Measurements from ENCODE around the gene SYS1.
A peak's percentile ranks its signal among the peaks of the same experiment; 100 is the strongest.

DNA sequence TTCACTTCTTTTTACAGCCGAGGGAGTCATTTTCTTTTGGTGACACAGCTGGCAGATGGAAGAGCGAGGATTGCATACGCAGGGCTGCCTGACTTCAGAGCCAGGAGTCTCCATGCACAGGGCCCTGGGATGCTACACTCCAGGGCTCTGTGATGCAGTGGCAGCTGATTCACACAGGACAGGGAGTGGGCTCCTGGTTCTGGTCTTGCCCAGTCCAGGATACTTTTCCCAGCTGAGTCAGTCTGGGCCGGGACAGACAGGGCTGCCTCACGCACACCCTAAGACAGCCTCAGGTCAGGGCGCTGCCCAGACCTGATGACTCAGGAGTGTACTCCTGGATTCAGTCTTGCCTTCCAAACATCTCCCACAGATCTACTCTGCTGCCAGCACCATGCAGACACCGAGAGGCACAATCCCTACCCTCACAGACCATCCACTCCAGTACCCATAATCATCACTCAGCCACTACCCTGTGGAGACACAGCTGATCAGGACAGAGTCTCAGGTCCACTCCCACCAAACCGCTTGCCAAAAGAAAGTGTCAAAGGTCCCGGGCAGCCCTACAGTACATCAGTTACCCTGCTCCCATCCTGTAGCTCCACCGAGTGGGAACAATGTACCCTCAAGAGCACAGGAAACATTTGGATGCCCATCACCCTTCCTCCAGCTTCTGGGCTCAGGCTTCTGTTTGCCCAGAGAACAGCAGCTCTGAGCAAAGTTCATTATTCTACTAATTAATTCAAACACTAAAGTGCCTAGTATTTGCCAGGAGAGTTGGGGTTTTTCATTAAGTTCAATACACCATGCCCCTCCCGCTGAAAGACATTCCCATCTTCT is 26.2 kb upstream of the SYS1 start:
- TF ChIP-seq ZBTB33 (IDR thresholded peaks at IDR 0.05; ENCODE audit: extremely low read depth, insufficient replicate concordance, low read length), result no peak
- TF ChIP-seq, protein P1, sequence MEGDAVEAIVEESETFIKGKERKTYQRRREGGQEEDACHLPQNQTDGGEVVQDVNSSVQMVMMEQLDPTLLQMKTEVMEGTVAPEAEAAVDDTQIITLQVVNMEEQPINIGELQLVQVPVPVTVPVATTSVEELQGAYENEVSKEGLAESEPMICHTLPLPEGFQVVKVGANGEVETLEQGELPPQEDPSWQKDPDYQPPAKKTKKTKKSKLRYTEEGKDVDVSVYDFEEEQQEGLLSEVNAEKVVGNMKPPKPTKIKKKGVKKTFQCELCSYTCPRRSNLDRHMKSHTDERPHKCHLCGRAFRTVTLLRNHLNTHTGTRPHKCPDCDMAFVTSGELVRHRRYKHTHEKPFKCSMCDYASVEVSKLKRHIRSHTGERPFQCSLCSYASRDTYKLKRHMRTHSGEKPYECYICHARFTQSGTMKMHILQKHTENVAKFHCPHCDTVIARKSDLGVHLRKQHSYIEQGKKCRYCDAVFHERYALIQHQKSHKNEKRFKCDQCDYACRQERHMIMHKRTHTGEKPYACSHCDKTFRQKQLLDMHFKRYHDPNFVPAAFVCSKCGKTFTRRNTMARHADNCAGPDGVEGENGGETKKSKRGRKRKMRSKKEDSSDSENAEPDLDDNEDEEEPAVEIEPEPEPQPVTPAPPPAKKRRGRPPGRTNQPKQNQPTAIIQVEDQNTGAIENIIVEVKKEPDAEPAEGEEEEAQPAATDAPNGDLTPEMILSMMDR (IDR thresholded peaks at IDR 0.05 in 2 of 3, conservative IDR thresholded peaks at IDR 0.05 in 1 of 3; ENCODE audit: borderline replicate concordance in 1 of 3, insufficient read depth in 1 of 3, low read depth in 2 of 3, low read length in 2 of 3), result no peak
- TF ChIP-seq POLR2A (IDR thresholded peaks at IDR 0.05; ENCODE audit: borderline replicate concordance, extremely low read depth, insufficient read depth, insufficient read length), result no peak
- TF ChIP-seq EZH2phosphoT487 (IDR thresholded peaks at IDR 0.05; ENCODE audit: borderline replicate concordance), result no peak
- TF ChIP-seq SRF (IDR thresholded peaks at IDR 0.05; ENCODE audit: low read depth), result no peak
- TF ChIP-seq SIN3A (IDR thresholded peaks at IDR 0.05; ENCODE audit: low read depth), result no peak
- no peak for TF ChIP-seq ELF1 (IDR thresholded peaks at IDR 0.05; ENCODE audit: borderline replicate concordance, low read depth)
- TF ChIP-seq CEBPB (IDR thresholded peaks at IDR 0.05; ENCODE audit: low read depth), result no peak
- no peak for TF ChIP-seq EGR1 (IDR thresholded peaks at IDR 0.05; ENCODE audit: low read depth)
- peak; percentile 47; the same call in 1 of the 2 replicates for TF ChIP-seq POLR2AphosphoS5 (IDR thresholded peaks at IDR 0.05; ENCODE audit: low read depth, low read length)
- TF ChIP-seq, protein P2, sequence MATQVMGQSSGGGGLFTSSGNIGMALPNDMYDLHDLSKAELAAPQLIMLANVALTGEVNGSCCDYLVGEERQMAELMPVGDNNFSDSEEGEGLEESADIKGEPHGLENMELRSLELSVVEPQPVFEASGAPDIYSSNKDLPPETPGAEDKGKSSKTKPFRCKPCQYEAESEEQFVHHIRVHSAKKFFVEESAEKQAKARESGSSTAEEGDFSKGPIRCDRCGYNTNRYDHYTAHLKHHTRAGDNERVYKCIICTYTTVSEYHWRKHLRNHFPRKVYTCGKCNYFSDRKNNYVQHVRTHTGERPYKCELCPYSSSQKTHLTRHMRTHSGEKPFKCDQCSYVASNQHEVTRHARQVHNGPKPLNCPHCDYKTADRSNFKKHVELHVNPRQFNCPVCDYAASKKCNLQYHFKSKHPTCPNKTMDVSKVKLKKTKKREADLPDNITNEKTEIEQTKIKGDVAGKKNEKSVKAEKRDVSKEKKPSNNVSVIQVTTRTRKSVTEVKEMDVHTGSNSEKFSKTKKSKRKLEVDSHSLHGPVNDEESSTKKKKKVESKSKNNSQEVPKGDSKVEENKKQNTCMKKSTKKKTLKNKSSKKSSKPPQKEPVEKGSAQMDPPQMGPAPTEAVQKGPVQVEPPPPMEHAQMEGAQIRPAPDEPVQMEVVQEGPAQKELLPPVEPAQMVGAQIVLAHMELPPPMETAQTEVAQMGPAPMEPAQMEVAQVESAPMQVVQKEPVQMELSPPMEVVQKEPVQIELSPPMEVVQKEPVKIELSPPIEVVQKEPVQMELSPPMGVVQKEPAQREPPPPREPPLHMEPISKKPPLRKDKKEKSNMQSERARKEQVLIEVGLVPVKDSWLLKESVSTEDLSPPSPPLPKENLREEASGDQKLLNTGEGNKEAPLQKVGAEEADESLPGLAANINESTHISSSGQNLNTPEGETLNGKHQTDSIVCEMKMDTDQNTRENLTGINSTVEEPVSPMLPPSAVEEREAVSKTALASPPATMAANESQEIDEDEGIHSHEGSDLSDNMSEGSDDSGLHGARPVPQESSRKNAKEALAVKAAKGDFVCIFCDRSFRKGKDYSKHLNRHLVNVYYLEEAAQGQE (IDR thresholded peaks at IDR 0.05; ENCODE audit: low read depth), result no peak
- TF ChIP-seq TCF7L2 (IDR thresholded peaks at IDR 0.05; ENCODE audit: borderline replicate concordance, extremely low read depth, insufficient read depth, insufficient read length), result no peak
- TF ChIP-seq SP1 (IDR thresholded peaks at IDR 0.05; ENCODE audit: low read depth), result no peak
